H9 (cell line): ENCODE results near the gene SLC35E3. TPM values are rescaled to one million over a fixed set of nuclear protein-coding genes. Genes with fewer than 3 reads are reported as not detected.

Experiments
- DNase-seq: peaks from one replicate; pipeline ENCODE4 v3.0.0-alpha.2; 2017
- H2AFZ ChIP-seq: one replicate; pipeline ENCODE4 v1.6.1; 2013; ENCODE audit warnings: mild to moderate bottlenecking, low read length, control low read depth, moderate library complexity
- H2AK5ac ChIP-seq: 2 replicates; pipeline ENCODE4 v1.6.1; 2013; ENCODE audit warnings: low read length, control low read depth, mixed read lengths; ENCODE audit not compliant: insufficient read length
- H2BK120ac ChIP-seq: one replicate; pipeline ENCODE4 v1.6.1; 2013; ENCODE audit warnings: low read depth, mild to moderate bottlenecking, low read length, control low read depth, inconsistent platforms; ENCODE audit not compliant: poor library complexity, severe bottlenecking
- H2BK12ac ChIP-seq: 2 replicates; pipeline ENCODE4 v1.6.1; 2013; ENCODE audit warnings: low read length, control low read depth, mixed read lengths, low read depth; ENCODE audit not compliant: insufficient read length
- H2BK15ac ChIP-seq: 2 replicates; pipeline ENCODE4 v1.6.1; 2013; ENCODE audit warnings: low read depth, low read length, control low read depth
- H2BK20ac ChIP-seq: one replicate; pipeline ENCODE4 v1.6.1; 2013; ENCODE audit warnings: low read depth, mild to moderate bottlenecking, low read length, control low read depth, inconsistent platforms; ENCODE audit not compliant: poor library complexity, severe bottlenecking
- H2BK5ac ChIP-seq: 2 replicates; pipeline ENCODE4 v1.6.1; 2013; ENCODE audit warnings: low read length, control low read depth, mixed read lengths; ENCODE audit not compliant: insufficient read length
- H3K14ac ChIP-seq: 2 replicates; pipeline ENCODE4 v1.6.1; 2013; ENCODE audit warnings: low read length, control low read depth; ENCODE audit not compliant: insufficient read depth
- H3K18ac ChIP-seq: 2 replicates; pipeline ENCODE4 v1.6.1; 2013; ENCODE audit warnings: low read depth, mild to moderate bottlenecking, mixed read lengths, low read length, control low read depth; ENCODE audit not compliant: insufficient read length
- H3K23ac ChIP-seq: 2 replicates; pipeline ENCODE4 v1.6.1; 2013; ENCODE audit warnings: low read length, control low read depth, mixed read lengths, low read depth; ENCODE audit not compliant: insufficient read length
- H3K23me2 ChIP-seq: 2 replicates; pipeline ENCODE4 v1.6.1; 2013; ENCODE audit warnings: low read depth, mild to moderate bottlenecking, mixed read lengths, low read length, control low read depth; ENCODE audit not compliant: insufficient read length, poor library complexity, severe bottlenecking
- H3K27ac ChIP-seq: 2 replicates; pipeline ENCODE4 v1.5.1; 2013; ENCODE audit warnings: low read length, control low read depth, mixed read lengths, low read depth; ENCODE audit not compliant: insufficient read length
- H3K27me3 ChIP-seq: 2 replicates; pipeline ENCODE4 v1.6.1; 2013; ENCODE audit warnings: low read length, control low read depth, inconsistent platforms; ENCODE audit not compliant: insufficient read depth
- H3K4ac ChIP-seq: 2 replicates; pipeline ENCODE4 v1.6.1; 2013; ENCODE audit warnings: low read depth, mild to moderate bottlenecking, control low read depth, inconsistent platforms, low read length, moderate library complexity
- H3K4me1 ChIP-seq: 2 replicates; pipeline ENCODE4 v1.6.1; 2013; ENCODE audit warnings: low read length, control low read depth, inconsistent platforms; ENCODE audit not compliant: insufficient read depth
- H3K4me2 ChIP-seq: 2 replicates; pipeline ENCODE4 v1.6.1; 2013; ENCODE audit warnings: low read length, control low read depth, mixed read lengths; ENCODE audit not compliant: insufficient read length, insufficient read depth
- H3K56ac ChIP-seq: 2 replicates; pipeline ENCODE4 v1.6.1; 2013; ENCODE audit warnings: low read depth, mild to moderate bottlenecking, mixed read lengths, low read length, control low read depth; ENCODE audit not compliant: insufficient read length
- H3K79me1 ChIP-seq: 2 replicates; pipeline ENCODE4 v1.6.1; 2013; ENCODE audit warnings: low read depth, mild to moderate bottlenecking, moderate library complexity, low read length, control low read depth, inconsistent platforms; ENCODE audit not compliant: insufficient read depth, poor library complexity, severe bottlenecking
- H3K79me2 ChIP-seq: 2 replicates; pipeline ENCODE4 v1.6.1; 2013; ENCODE audit warnings: low read length, control low read depth, inconsistent platforms; ENCODE audit not compliant: insufficient read depth
- H3K9ac ChIP-seq: 2 replicates; pipeline ENCODE4 v1.6.1; 2013; ENCODE audit warnings: low read length, control low read depth, mixed read lengths; ENCODE audit not compliant: insufficient read length; ENCODE audit errors: extremely low read depth
- H3K9me3 ChIP-seq: one replicate; pipeline ENCODE4 v1.6.1; 2013; ENCODE audit warnings: low read depth, low read length, inconsistent platforms; ENCODE audit not compliant: control insufficient read depth
- H3T11ph ChIP-seq: one replicate; pipeline ENCODE4 v1.6.1; 2013; ENCODE audit warnings: mild to moderate bottlenecking, low read length, control low read depth, inconsistent platforms
- H4K20me1 ChIP-seq: one replicate; pipeline ENCODE4 v1.6.1; 2013; ENCODE audit not compliant: control insufficient read depth, insufficient read length, insufficient read depth
- H4K5ac ChIP-seq: 2 replicates; pipeline ENCODE4 v1.6.1; 2013; ENCODE audit warnings: low read depth, mild to moderate bottlenecking, mixed read lengths, low read length, control low read depth; ENCODE audit not compliant: insufficient read length
- H4K8ac ChIP-seq: replicated peaks from 2 replicates; pipeline ENCODE4 v1.6.1; 2013; ENCODE audit warnings: low read length, control low read depth, mixed read lengths, low read depth; ENCODE audit not compliant: insufficient read length
- H4K91ac ChIP-seq: 2 replicates; pipeline ENCODE4 v1.6.1; 2013; ENCODE audit warnings: low read depth, mild to moderate bottlenecking, moderate library complexity, mixed read lengths, low read length, control low read depth; ENCODE audit not compliant: insufficient read length
- H3K27ac Mint-ChIP-seq, 3 experiments: 2 replicates in 2 of 3; 3 replicates in 1 of 3; pipeline ENCODE4 v1.8.0; 2020 to 2021; ENCODE audit warnings: mixed read lengths in 3 of 3, mild to moderate bottlenecking in 1 of 3, moderate library complexity in 1 of 3
- H3K27me3 Mint-ChIP-seq: 2 replicates; pipeline ENCODE4 v1.8.0; 2021; ENCODE audit warnings: low read depth, mild to moderate bottlenecking, moderate library complexity, mixed read lengths
- H3K36me3 Mint-ChIP-seq, 3 experiments: 2 replicates in 2 of 3; 3 replicates in 1 of 3; pipeline ENCODE4 v1.8.0; 2020 to 2021; ENCODE audit warnings: low read depth in 3 of 3, mixed read lengths in 3 of 3; ENCODE audit not compliant: insufficient read depth in 1 of 3
- H3K4me1 Mint-ChIP-seq, 2 experiments: 2 replicates each; pipeline ENCODE4 v1.8.0; 2020; ENCODE audit warnings: mixed read lengths in 2 of 2
- H3K4me3 Mint-ChIP-seq, 2 experiments: 2 replicates in 1 of 2; 3 replicates in 1 of 2; pipeline ENCODE4 v1.8.0; 2020 to 2021; ENCODE audit warnings: mild to moderate bottlenecking in 2 of 2, mixed read lengths in 2 of 2, moderate library complexity in 1 of 2
- H3K9me3 Mint-ChIP-seq, 2 experiments: 2 replicates in 1 of 2; 3 replicates in 1 of 2; pipeline ENCODE4 v1.8.0; 2020; ENCODE audit warnings: mild to moderate bottlenecking in 2 of 2, mixed read lengths in 2 of 2, moderate library complexity in 1 of 2
- WGBS: extraction: QIAGEN DNeasy Blood & Tissue Kit; methylation state at CpG from one replicate; pipeline ENCODE4 v1.1.7; 2013; ENCODE audit warnings: missing lambda C conversion rate, low lambda C conversion rate, mixed read lengths; ENCODE audit not compliant: insufficient read length; ENCODE audit errors: extremely low coverage; 5-methylcytosine and 5-hydroxymethylcytosine counted together
- total RNA-seq: library from RNA; stranded (reverse); gene quantifications from 2 replicates; pipeline ENCODE4 v1.2.1, GENCODE V29; 2021
- TF ChIP-seq, protein P1 (sequence below): fragments of 200-600 bp; sonication (generic); conservative IDR thresholded peaks from 3 replicates; pipeline ENCODE4 v1.8.0; 2021; ENCODE audit warnings: antibody characterized with exemption, mild to moderate bottlenecking

SLC35E3 gene
- total RNA-seq, 1 experiment from 2014 or later: 17.9 TPM

DNA sequence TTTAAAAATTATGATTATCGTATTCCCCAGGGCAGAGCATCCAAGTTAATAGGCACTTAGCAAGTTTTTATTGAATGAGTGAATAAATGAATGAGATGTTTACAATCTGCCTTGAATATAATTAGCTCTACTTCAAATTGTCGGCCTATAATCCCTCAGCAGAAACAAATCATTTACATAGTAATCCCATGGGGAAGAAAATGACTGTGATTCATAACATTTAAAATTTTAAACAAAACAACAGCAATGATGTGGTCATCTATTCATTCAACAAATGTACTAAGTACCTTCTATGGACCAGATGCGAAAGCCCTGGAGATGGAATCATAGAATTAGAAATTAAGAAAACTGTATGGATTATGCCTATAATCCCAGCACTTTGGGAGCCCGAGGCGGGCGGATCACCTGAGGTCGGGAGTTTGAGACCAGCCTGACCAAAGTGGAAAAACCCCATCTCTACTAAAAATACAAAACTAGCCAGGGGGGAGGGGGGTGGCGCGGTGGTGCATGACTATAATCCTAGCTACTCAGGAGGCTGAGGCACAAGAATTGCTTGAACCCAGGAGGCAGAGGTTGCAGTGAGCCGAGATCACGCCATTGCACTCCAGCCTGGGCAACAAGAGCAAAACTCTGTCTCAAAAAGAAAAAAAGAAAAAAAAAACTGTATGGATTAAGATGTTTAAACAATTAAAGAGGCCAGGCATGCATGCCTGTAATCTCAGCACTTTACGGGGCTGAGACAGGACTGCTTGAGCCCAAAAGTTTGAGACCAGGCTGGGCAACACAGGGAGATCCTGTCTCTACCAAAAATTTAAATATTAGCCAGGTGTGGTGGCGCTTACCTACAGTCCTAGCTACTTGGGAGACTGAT lies 44.3 kb downstream of the SLC35E3 start:
- no peak overlapping the region for H2BK120ac ChIP-seq
- no peaks in the 10 kb centered on the region for H3K79me2 ChIP-seq
- no peak overlapping the region for H2BK20ac ChIP-seq
- no peak overlapping the region for H3K27ac ChIP-seq
- H4K8ac ChIP-seq: no peak overlapping the region
- Mint-ChIP-seq H3K9me3 (no peaks in the 10 kb centered on the region), H3K4me3 (no peak overlapping the region), H3K36me3 (no peaks in the 10 kb centered on the region), H3K27ac (no peak overlapping the region), H3K27me3 (no peaks in the 10 kb centered on the region; the same call in 1 of the 2 replicates), H3K4me1 (peaks cover 5 to 9% of the 10 kb centered on the region in 2 experiments)
- H3K14ac ChIP-seq: no peak overlapping the region
- H2BK5ac ChIP-seq: no peak overlapping the region
- no peaks in the 10 kb centered on the region for H3K27me3 ChIP-seq
- no peak overlapping the region for H3K18ac ChIP-seq
- TF ChIP-seq, protein P1, sequence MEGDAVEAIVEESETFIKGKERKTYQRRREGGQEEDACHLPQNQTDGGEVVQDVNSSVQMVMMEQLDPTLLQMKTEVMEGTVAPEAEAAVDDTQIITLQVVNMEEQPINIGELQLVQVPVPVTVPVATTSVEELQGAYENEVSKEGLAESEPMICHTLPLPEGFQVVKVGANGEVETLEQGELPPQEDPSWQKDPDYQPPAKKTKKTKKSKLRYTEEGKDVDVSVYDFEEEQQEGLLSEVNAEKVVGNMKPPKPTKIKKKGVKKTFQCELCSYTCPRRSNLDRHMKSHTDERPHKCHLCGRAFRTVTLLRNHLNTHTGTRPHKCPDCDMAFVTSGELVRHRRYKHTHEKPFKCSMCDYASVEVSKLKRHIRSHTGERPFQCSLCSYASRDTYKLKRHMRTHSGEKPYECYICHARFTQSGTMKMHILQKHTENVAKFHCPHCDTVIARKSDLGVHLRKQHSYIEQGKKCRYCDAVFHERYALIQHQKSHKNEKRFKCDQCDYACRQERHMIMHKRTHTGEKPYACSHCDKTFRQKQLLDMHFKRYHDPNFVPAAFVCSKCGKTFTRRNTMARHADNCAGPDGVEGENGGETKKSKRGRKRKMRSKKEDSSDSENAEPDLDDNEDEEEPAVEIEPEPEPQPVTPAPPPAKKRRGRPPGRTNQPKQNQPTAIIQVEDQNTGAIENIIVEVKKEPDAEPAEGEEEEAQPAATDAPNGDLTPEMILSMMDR: no peak
- H3K4me1 ChIP-seq: no peaks in the 10 kb centered on the region
- H4K20me1 ChIP-seq: no peaks in the 10 kb centered on the region
- no peaks in the 10 kb centered on the region for H3K79me1 ChIP-seq
- H3K9me3 ChIP-seq: no peaks in the 10 kb centered on the region
- WGBS: no CpG with 5 or more reads among the region's 13 CpGs
- no peak overlapping the region for H3T11ph ChIP-seq
- H3K4me2 ChIP-seq: no peak overlapping the region
- H2BK12ac ChIP-seq: no peak overlapping the region
- no peak for DNase-seq
- no peaks in the 10 kb centered on the region for H3K23me2 ChIP-seq
- no peak overlapping the region for H3K23ac ChIP-seq
- no peak overlapping the region for H2AK5ac ChIP-seq
- no peak overlapping the region for H4K91ac ChIP-seq
- H3K56ac ChIP-seq: no peak overlapping the region
- no peak overlapping the region for H4K5ac ChIP-seq
- H3K4ac ChIP-seq: no peak overlapping the region
- H3K9ac ChIP-seq: no peak overlapping the region
- H2AFZ ChIP-seq: no peak overlapping the region
- H2BK15ac ChIP-seq: no peak overlapping the region
